ENCODE results near the gene CLDN34. TPM values are rescaled to one million over a fixed set of nuclear protein-coding genes. Genes with fewer than 3 reads are reported as not detected.

Gene CLDN34
- polyA plus RNA-seq, 1 donor (not counting 4 experiments of a cell fraction or from before 2014, with no cell fraction given), result 0.10 TPM

DNA sequence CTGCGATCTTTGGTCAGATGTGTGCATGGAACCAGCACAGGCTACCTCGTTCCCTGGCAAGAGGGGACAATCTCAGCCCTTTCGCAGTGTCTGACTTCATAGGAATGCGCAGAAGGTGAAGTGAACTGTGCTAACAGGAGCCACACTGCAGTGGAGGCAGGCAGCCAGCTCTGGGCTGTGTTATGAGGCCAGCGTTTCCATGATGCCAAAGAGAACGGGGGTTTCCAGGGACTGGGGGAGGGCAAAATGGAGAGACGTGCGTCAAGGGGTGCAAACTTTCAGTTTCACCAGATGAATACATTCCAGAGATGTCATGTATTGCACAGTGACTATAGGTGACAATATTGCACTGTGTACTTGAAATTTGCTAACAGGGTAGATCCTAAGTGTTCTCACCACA lies 30.4 kb downstream of the CLDN34 start:
- no peaks in the 10 kb centered on the region for H3K9me1 ChIP-seq (ENCODE audit: control insufficient read depth, extremely low read depth, insufficient read depth, low read length)
- DNase-seq (ENCODE audit: low read depth, low spot score) (no peak), FAIRE-seq (no peak)
- dilution Hi-C loops (cut with MboI; ENCODE audit: extremely low pct_ligation_motif_present, low sequenced_read_pairs), result no loop called here
- H3K9me3 ChIP-seq (ENCODE audit: control insufficient read depth, low read depth, low read length), result peaks cover 2% of the 10 kb centered on the region
- TF ChIP-seq, protein P1, sequence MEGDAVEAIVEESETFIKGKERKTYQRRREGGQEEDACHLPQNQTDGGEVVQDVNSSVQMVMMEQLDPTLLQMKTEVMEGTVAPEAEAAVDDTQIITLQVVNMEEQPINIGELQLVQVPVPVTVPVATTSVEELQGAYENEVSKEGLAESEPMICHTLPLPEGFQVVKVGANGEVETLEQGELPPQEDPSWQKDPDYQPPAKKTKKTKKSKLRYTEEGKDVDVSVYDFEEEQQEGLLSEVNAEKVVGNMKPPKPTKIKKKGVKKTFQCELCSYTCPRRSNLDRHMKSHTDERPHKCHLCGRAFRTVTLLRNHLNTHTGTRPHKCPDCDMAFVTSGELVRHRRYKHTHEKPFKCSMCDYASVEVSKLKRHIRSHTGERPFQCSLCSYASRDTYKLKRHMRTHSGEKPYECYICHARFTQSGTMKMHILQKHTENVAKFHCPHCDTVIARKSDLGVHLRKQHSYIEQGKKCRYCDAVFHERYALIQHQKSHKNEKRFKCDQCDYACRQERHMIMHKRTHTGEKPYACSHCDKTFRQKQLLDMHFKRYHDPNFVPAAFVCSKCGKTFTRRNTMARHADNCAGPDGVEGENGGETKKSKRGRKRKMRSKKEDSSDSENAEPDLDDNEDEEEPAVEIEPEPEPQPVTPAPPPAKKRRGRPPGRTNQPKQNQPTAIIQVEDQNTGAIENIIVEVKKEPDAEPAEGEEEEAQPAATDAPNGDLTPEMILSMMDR (optimal IDR thresholded peaks at IDR 0.05 in 1 of 3, IDR thresholded peaks at IDR 0.05 in 1 of 3, conservative IDR thresholded peaks at IDR 0.05 in 1 of 3; ENCODE audit: extremely low read depth in 1 of 3, insufficient read depth in 2 of 3, low read length in 3 of 3), result no peak
- no peak for TF ChIP-seq EZH2 (IDR thresholded peaks at IDR 0.05; ENCODE audit: low read length)
- no peaks in the 10 kb centered on the region for H4K20me1 ChIP-seq (ENCODE audit: control insufficient read depth, extremely low read depth, insufficient read depth, low read length)
- no peak overlapping the region for H3K4me2 ChIP-seq (ENCODE audit: control insufficient read depth, extremely low read depth, insufficient read depth, low read depth, low read length)
- no peak overlapping the region for H2AFZ ChIP-seq (ENCODE audit: control insufficient read depth, low read length)
- H3K9ac ChIP-seq (ENCODE audit: control insufficient read depth, extremely low read depth, insufficient read depth, low read length), result no peak overlapping the region
- H3K27ac ChIP-seq (ENCODE audit: control insufficient read depth, insufficient read depth, low read length), result no peak overlapping the region
- H3K27me3 ChIP-seq (ENCODE audit: control insufficient read depth, extremely low read depth, insufficient read depth, low read length), result no peaks in the 10 kb centered on the region
- no peak overlapping the region for H3K4me3 ChIP-seq (ENCODE audit: control insufficient read depth in 2 of 3, extremely low read depth in 1 of 3, insufficient read depth in 2 of 3, low read depth in 1 of 3, low read length in 3 of 3)
- no peaks in the 10 kb centered on the region for H3K4me1 ChIP-seq (ENCODE audit: control insufficient read depth, extremely low read depth, insufficient read depth, low read length)
- H3K79me2 ChIP-seq (ENCODE audit: control insufficient read depth, insufficient read depth, low read length), result no peaks in the 10 kb centered on the region
- no peaks in the 10 kb centered on the region for H3K36me3 ChIP-seq (ENCODE audit: control insufficient read depth in 2 of 2, extremely low read depth in 1 of 2, insufficient read depth in 2 of 2, low read length in 2 of 2)

- no peaks in the 10 kb centered on the region for H3K36me3 ChIP-seq (ENCODE audit: control insufficient read depth in 2 of 2, extremely low read depth in 1 of 2, insufficient read depth in 2 of 2, low read length in 2 of 2)
- no peaks in the 10 kb centered on the region for H3K79me2 ChIP-seq (ENCODE audit: control insufficient read depth, insufficient read depth, low read length)
- H3K9me3 ChIP-seq (ENCODE audit: control insufficient read depth, low read depth, low read length), result no peaks in the 10 kb centered on the region
- H3K4me3 ChIP-seq (ENCODE audit: control insufficient read depth in 2 of 3, extremely low read depth in 1 of 3, insufficient read depth in 2 of 3, low read depth in 1 of 3, low read length in 3 of 3), result no peak overlapping the region
- H3K4me2 ChIP-seq (ENCODE audit: control insufficient read depth, extremely low read depth, insufficient read depth, low read depth, low read length), result no peak overlapping the region
- no peaks in the 10 kb centered on the region for H3K27me3 ChIP-seq (ENCODE audit: control insufficient read depth, extremely low read depth, insufficient read depth, low read length)
- no peaks in the 10 kb centered on the region for H3K9me1 ChIP-seq (ENCODE audit: control insufficient read depth, extremely low read depth, insufficient read depth, low read length)
- H3K4me1 ChIP-seq (ENCODE audit: control insufficient read depth, extremely low read depth, insufficient read depth, low read length), result no peaks in the 10 kb centered on the region
- no peak overlapping the region for H3K9ac ChIP-seq (ENCODE audit: control insufficient read depth, extremely low read depth, insufficient read depth, low read length)
- FAIRE-seq, result no peak
- no peaks in the 10 kb centered on the region for H4K20me1 ChIP-seq (ENCODE audit: control insufficient read depth, extremely low read depth, insufficient read depth, low read length)
- dilution Hi-C loops (cut with MboI; ENCODE audit: extremely low pct_ligation_motif_present, low sequenced_read_pairs), result no loop called here
- TF ChIP-seq, protein P1 (optimal IDR thresholded peaks at IDR 0.05 in 1 of 3, IDR thresholded peaks at IDR 0.05 in 1 of 3, conservative IDR thresholded peaks at IDR 0.05 in 1 of 3; ENCODE audit: extremely low read depth in 1 of 3, insufficient read depth in 2 of 3, low read length in 3 of 3), result no peak
- TF ChIP-seq EZH2 (IDR thresholded peaks at IDR 0.05; ENCODE audit: low read length), result no peak
- no peak for DNase-seq (ENCODE audit: low read depth, low spot score)
- H2AFZ ChIP-seq (ENCODE audit: control insufficient read depth, low read length), result no peak overlapping the region
- no peak overlapping the region for H3K27ac ChIP-seq (ENCODE audit: control insufficient read depth, insufficient read depth, low read length)
These were observed 34.3 kb downstream of the CLDN34 start for GRCh38 chrX:10001496-10001895.

All from keratinocyte (primary cell).